ENCODE results near the gene VMO1.

VMO1 gene

GRCh38 chr17:4815043-4815675 lies 29.0 kb upstream of the VMO1 start:
- no peak overlapping the region for H3K4me3 ChIP-seq
- no peaks in the 10 kb centered on the region for H3K9me3 ChIP-seq
- H3K36me3 ChIP-seq, result peaks cover 3 to 77% (median 40%) of the 10 kb centered on the region in 3 donors
- H3K27ac ChIP-seq, result no peak overlapping the region
- no peak for TF ChIP-seq CTCF (IDR thresholded peaks at IDR 0.05)
- H3K27me3 ChIP-seq, result no peaks in the 10 kb centered on the region
- no peaks in the 10 kb centered on the region for H3K4me1 ChIP-seq
- intact Hi-C loops (cut with DNase I; ENCODE audit: low total_unique reads), result no loop called here
- no peak for DNase-seq

- H3K27ac ChIP-seq, result no peak overlapping the region
- H3K36me3 ChIP-seq, result peaks cover 3 to 67% (median 30%) of the 10 kb centered on the region in 3 donors
- H3K4me1 ChIP-seq, result peaks cover 0 to 12% (median 10%) of the 10 kb centered on the region in 4 donors
- H3K9me3 ChIP-seq, result no peaks in the 10 kb centered on the region
- no peak for DNase-seq
- intact Hi-C loops (cut with DNase I; ENCODE audit: low total_unique reads), result no loop called here
- no peaks in the 10 kb centered on the region for H3K27me3 ChIP-seq
- no peak overlapping the region for H3K4me3 ChIP-seq
- no peak for TF ChIP-seq CTCF (IDR thresholded peaks at IDR 0.05)
Measured at GRCh38 chr17:4812690-4813089, 26.5 kb upstream of the VMO1 start.

GRCh38 chr17:4811471-4811870 lies 25.3 kb upstream of the VMO1 start:
- TF ChIP-seq CTCF (IDR thresholded peaks at IDR 0.05), result no peak
- DNase-seq, result no peak
- H3K4me3 ChIP-seq, result no peak overlapping the region
- H3K27ac ChIP-seq, result no peak overlapping the region
- H3K36me3 ChIP-seq, result peaks cover under 1 to 55% (median 19%) of the 10 kb centered on the region in 3 donors
- no peaks in the 10 kb centered on the region for H3K9me3 ChIP-seq
- intact Hi-C loops (cut with DNase I; ENCODE audit: low total_unique reads), result no loop called here
- H3K27me3 ChIP-seq, result no peaks in the 10 kb centered on the region
- H3K4me1 ChIP-seq, result peaks cover 0 to 17% (median 15%) of the 10 kb centered on the region in 4 donors

- intact Hi-C loops (cut with DNase I; ENCODE audit: low total_unique reads), result no loop called here
- DNase-seq, result no peak
- Histone ChIP-seq H3K4me1 (peaks cover 0 to 24% (median 18%) of the 10 kb centered on the region in 4 donors), H3K36me3 (peaks cover 0 to 48% (median 14%) of the 10 kb centered on the region in 3 donors), H3K27me3 (no peaks in the 10 kb centered on the region), H3K9me3 (no peaks in the 10 kb centered on the region), H3K27ac (no peak overlapping the region), H3K4me3 (no peak overlapping the region)
- no peak for TF ChIP-seq CTCF (IDR thresholded peaks at IDR 0.05)
Measured at GRCh38 chr17:4810696-4811290, 24.6 kb upstream of the VMO1 start.

GRCh38 chr17:4808378-4808767 lies 22.2 kb upstream of the VMO1 start:
- no peak overlapping the region for H3K27ac ChIP-seq

More at GRCh38 chr17:4808378-4808767, 22.2 kb upstream of the VMO1 start:
- H3K36me3 ChIP-seq, result peaks cover 0 to 31% (median 6%) of the 10 kb centered on the region in 3 donors
- intact Hi-C loops (cut with DNase I; ENCODE audit: low total_unique reads), result no loop called here
- DNase-seq, result peak in 1 of 2 donors; percentile 80
- H3K9me3 ChIP-seq, result no peaks in the 10 kb centered on the region
- H3K27me3 ChIP-seq, result no peaks in the 10 kb centered on the region
- no peak for TF ChIP-seq CTCF (IDR thresholded peaks at IDR 0.05)
- peak overlapping the region in 1 of 2 donors; percentile 89 for H3K4me3 ChIP-seq
- H3K4me1 ChIP-seq, result peaks cover 0 to 25% (median 18%) of the 10 kb centered on the region in 4 donors
